ENCODE data around the gene CARS1.

- TF ChIP-seq CTCF (IDR thresholded peaks at IDR 0.05; ENCODE audit: low read depth, low read length, poor library complexity, severe bottlenecking) (no peak), EZH2phosphoT487 (IDR thresholded peaks at IDR 0.05; ENCODE audit: borderline replicate concordance, low read length) (no peak)
These were observed 39.8 kb upstream of the CARS1 start for GRCh38 chr11:3096909-3097530.

All from DOHH2 (cell line).